OCI-LY7 (cell line): Measurements from ENCODE around the gene CDKL5.

Experiments used
- EZH2phosphoT487 ChIP-seq: fragments of 200-600 bp; sonication (generic); IDR thresholded peaks from 2 replicates; pipeline ENCODE4 v1.6.1; 2018; ENCODE audit warnings: low read depth, borderline replicate concordance, mild to moderate bottlenecking, mixed run types, antibody characterized with exemption, low read length, moderate library complexity, mixed read lengths
- TF ChIP-seq, protein P1 (sequence below): fragments of 200-600 bp; sonication (generic); conservative IDR thresholded peaks from 2 replicates; pipeline ENCODE4 v1.5.1; 2014; ENCODE audit warnings: mild to moderate bottlenecking, antibody characterized with exemption, low read length, moderate library complexity, mixed read lengths

DNA sequence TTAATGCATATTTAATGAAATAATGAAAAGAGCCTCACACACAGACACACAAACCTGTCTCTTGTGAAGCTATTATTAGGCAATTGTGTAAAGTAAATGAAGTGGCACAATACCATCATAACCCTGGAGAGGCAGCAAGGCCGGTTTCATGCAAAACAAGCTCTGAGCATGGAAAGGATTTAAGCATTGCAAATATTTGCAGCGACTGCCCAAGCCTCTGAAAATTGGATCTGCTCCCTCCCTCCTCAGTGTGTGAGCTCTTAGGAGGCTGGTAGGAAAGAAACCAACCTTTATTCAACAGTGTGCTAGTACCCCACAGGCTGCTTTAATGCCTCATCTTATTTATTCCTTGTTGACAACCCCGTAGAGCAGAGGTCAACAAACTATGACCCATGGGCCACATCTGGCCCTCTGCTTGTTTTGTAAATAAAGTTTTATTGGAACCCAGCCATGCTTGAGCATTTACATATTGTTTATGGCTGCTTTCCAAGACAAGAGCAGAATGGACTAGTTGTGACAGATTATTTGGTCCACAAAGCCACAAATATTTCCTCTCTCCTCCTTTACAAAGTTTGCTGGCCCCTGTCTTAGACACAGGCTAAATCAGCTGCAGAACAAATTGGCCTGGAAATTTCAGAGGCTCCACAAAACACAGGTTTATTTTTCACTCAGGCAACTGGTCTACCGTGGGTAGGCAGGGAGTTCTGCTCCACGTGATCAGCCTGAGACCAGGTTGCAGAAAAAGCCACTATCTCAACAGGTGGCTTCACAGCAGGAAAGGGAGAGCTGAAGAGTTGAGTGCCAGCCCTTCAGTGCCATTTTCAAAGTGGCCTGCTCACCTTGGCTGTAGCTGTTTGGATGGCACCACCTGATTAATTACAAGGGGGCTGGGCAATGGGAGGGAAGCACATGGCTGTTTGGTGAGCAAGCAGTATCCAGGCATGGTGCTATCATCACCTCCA lies 229.7 kb downstream of the CDKL5 start:
- TF ChIP-seq, protein P1, sequence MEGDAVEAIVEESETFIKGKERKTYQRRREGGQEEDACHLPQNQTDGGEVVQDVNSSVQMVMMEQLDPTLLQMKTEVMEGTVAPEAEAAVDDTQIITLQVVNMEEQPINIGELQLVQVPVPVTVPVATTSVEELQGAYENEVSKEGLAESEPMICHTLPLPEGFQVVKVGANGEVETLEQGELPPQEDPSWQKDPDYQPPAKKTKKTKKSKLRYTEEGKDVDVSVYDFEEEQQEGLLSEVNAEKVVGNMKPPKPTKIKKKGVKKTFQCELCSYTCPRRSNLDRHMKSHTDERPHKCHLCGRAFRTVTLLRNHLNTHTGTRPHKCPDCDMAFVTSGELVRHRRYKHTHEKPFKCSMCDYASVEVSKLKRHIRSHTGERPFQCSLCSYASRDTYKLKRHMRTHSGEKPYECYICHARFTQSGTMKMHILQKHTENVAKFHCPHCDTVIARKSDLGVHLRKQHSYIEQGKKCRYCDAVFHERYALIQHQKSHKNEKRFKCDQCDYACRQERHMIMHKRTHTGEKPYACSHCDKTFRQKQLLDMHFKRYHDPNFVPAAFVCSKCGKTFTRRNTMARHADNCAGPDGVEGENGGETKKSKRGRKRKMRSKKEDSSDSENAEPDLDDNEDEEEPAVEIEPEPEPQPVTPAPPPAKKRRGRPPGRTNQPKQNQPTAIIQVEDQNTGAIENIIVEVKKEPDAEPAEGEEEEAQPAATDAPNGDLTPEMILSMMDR = no peak
- no peak for TF ChIP-seq EZH2phosphoT487
